Astrocyte of the spinal cord (primary cell): ENCODE data around the gene TGFBR3L.

Experiments
- DNase-seq: peaks from one replicate; pipeline ENCODE4 v3.0.0; 2011; ENCODE audit warnings: low read depth, low spot score
- H3K4me3 ChIP-seq: 2 replicates; pipeline ENCODE4 v1.5.1; 2011; ENCODE audit warnings: low read depth, mild to moderate bottlenecking, low read length, moderate library complexity
- in situ Hi-C: cut with HindIII; loops from 2 replicates; pipeline ENCODE4 v1.10.0; 2017; ENCODE audit warnings: low sequenced_read_pairs
- TF ChIP-seq, protein P1 (sequence below): IDR thresholded peaks from 2 replicates; pipeline ENCODE4 v1.5.1; 2012; ENCODE audit warnings: low read depth, mild to moderate bottlenecking, low read length, inconsistent platforms

TGFBR3L gene

DNA sequence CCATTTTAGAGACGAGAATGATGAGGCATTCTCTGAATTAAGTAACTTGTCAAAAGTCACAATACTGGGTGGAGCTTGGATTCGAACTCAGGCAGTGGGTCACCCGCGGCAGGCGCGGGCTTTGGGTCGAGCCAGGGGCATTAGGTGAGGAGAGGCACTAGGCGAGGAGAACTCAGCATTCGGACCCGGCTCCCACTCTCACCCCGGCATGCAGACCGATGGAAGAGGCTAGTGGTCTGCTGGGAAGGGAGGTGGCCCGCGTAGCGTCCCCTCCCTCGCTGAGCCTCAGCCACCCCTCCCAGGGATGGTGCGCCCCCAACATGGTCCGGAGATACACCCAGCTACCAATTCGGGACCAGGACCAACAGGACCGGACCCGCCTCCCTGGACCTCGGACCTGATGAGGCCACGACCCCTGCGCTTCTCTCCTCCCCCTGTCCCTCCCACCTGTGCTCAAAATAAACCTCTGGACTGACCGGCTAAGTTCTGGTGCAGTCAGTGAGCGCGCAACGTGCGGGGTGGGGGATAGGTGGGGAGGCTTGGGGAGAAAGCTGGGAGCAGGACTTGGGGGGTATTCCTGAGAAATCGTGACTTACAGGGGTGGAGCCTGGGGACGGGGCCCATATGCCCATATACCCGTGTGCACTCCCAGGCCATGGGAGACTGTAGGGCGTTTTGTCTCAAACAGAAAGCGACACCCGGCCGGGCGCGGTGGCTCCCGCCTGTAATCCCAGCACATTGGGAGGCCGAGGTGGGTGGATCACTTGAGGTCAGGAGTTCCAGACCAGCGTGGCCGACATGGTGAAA lies 4.2 kb downstream of the TGFBR3L start:
- in situ Hi-C loops = no loop called here
- TF ChIP-seq, protein P1, sequence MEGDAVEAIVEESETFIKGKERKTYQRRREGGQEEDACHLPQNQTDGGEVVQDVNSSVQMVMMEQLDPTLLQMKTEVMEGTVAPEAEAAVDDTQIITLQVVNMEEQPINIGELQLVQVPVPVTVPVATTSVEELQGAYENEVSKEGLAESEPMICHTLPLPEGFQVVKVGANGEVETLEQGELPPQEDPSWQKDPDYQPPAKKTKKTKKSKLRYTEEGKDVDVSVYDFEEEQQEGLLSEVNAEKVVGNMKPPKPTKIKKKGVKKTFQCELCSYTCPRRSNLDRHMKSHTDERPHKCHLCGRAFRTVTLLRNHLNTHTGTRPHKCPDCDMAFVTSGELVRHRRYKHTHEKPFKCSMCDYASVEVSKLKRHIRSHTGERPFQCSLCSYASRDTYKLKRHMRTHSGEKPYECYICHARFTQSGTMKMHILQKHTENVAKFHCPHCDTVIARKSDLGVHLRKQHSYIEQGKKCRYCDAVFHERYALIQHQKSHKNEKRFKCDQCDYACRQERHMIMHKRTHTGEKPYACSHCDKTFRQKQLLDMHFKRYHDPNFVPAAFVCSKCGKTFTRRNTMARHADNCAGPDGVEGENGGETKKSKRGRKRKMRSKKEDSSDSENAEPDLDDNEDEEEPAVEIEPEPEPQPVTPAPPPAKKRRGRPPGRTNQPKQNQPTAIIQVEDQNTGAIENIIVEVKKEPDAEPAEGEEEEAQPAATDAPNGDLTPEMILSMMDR = no peak
- H3K4me3 ChIP-seq = no peak overlapping the region
- DNase-seq = no peak

DNA sequence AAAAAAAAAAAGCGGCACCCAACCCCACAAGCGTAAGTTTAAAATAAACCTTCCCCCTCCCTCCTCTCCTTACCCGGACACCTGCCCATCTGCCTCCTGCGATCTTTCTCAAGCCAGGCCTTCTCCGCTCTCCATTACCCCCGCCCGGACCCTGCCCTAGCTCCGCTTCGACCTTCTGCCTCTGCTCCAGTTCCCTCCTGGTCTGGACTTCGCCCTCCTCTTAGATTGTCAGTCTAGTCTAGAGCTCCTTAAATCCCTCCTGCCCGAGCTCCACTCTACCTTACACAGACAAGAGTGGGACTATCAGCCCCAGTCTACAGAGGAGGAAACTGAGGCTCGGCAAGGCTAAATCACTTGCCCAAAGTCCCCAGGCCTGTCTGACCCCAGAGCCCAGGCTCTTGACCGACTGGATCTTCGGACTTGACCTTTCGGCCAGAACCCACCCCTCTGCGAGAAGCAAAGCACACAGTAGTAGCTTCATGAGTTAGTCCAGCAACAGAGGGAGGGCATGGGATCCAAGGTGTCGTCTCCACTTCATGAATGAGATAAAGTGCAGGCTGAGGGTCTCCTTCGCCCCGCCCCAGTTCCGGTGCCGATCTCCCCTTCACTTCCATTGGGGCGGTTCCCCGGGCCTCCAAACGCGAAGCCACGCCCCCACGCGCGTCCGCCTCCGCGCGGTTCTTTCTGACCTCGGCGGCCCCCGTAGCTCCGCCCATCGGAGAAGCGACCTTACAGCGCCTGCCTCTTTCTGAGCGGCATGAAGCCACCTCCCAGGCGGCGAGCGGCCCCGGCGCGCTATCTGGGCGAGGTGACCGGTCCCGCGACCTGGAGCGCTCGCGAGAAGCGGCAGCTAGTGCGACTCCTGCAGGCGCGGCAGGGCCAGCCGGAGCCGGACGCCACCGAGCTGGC lies 5.2 kb downstream of the TGFBR3L start, which contains the start of gene SNAPC2:
Gene SNAPC2, plus strand, starts transcription at position 729 of the 909 bp plus-strand sequence. Its CDS starts 29 bp downstream, at position 758.
- DNase-seq = peak; percentile 96
- H3K4me3 ChIP-seq = peak within 1 kb of the TSS; percentile 48
- TF ChIP-seq, protein P1 = no peak
- in situ Hi-C loops = no loop called here

DNA sequence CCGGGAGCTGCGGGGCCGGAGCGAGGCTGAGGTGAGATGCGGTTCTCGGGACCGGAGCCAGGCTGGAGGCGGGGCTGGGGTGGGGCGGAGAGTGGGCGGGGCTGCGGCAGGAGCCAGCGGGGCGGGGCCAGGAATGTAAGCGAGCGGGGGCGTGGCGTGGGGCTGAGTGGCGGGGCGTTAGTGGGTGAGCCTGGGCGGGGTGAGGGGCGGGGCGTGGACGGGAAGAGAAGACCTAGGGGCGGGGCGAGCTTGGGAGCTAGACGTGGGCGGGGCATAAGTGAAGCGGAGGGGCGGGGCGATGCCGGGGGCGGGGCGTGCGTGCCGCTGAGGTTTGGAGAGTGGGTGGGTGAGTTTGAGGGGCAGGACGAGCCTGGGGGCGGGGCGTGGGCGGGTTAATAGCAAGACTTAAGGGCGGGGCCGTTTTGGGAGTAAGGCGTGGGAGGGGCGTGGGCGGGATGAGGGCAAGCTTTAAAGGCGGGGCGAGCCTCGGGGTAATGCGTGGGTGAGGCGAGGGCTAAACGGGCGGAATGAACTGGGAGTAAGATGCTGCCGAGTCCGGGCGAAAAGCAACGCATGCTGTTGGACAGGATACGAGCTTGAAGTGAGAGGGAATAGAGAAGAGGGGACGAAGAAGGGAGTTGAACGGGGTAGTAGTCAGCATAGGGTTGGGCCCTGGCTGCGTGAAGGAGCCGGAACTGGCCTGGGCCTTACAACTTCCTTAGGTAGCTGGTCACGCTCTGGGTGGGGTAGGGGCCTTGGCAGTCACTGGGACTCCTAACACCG lies 6.1 kb downstream of the TGFBR3L start:
- H3K4me3 ChIP-seq = peak overlapping the region; percentile 48
- TF ChIP-seq, protein P1 = no peak
- DNase-seq = peak; percentile 98
- in situ Hi-C loops = no loop called here

DNA sequence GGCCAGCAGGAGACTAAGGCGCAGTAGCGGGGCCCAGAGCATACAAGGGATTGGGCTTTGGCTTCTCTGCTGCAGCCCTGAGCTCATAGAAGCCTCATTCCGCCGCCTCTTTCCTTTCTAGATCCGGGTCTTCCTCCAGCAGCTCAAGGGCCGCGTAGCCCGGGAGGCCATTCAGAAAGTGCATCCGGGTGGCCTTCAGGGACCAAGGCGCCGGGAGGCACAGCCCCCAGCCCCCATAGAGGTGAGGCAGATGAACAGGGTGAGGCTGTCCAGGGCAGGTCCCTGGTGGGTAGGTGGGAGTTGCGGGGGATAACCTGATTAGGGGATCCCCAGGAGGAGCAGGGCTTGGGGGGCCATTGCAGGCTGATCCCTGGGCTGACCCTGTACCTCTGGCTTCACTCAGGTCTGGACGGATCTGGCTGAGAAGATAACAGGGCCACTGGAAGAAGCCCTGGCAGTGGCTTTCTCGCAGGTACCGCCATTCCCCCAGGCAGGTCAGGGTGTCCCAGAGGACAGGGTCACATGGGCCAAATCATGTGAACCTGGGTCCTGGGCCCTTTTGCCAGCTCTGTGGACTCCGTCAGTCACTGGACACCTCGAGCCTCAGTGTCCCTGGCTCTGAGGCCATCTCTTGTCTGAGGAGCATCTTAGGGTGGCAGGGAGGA lies 6.8 kb downstream of the TGFBR3L start:
- DNase-seq = no peak
- H3K4me3 ChIP-seq = peak overlapping the region; percentile 48
- in situ Hi-C loops = no loop called here
- TF ChIP-seq, protein P1 = no peak

DNA sequence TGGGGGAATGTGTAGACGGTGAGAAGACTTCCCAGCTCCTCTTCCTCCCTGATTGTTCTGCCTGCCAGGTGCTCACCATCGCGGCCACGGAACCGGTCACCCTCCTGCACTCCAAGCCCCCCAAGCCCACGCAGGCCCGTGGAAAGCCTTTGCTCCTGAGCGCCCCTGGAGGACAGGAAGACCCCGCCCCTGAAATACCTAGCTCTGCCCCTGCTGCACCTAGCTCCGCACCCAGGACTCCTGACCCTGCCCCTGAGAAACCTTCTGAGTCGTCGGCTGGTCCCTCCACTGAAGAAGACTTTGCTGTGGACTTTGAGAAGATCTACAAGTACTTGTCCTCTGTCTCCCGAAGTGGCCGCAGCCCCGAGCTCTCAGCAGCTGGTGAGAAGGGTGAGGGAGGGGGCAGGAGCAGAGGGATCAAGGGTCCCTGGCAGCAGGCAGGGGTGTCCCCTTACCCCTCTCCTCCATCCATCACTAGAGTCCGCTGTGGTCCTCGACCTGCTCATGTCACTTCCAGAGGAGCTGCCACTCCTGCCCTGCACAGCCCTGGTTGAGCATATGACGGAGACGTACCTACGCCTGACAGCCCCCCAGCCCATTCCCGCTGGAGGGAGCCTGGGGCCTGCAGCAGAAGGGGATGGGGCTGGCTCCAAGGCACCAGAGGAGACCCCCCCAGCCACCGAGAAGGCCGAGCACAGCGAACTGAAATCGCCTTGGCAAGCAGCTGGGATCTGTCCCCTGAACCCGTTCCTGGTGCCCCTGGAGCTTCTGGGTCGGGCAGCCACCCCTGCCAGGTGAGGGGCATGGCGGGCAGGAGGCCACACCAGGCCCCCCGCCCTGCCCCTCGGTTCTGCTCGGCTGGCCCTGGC lies 7.6 kb downstream of the TGFBR3L start:
- TF ChIP-seq, protein P1 = no peak
- no peak for DNase-seq
- no peak overlapping the region for H3K4me3 ChIP-seq
- in situ Hi-C loops = no loop called here
